ENCODE results near the gene ANXA4.
"Not testable (repeated sequence)": the region's sequence is repeated elsewhere in the genome, so short reads cannot be mapped to it uniquely, and the experiment has no call there.

Gene ANXA4

DNA sequence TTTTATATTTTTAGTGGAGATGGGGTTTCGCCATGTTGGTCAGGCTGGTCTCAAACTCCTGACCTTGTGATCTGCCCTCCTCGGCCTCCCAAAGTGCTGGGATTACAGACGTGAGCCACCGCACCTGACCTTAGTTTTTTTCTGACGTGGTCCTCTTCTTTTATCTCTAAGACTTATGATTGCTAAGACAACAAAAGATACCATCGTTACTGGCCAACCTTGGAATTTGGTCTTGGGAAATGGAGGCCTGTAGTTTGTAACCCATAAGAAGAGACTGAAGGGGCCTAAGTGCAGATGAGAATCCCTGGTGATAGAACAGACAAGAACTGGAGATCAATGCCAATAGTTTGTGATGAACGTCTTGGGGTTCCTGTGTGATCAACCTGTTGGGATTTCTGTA, 21.9 kb downstream of the ANXA4 start:
- H3K4me1 ChIP-seq (ENCODE audit: control insufficient read depth, insufficient read depth, low read length); H3K27me3 ChIP-seq (ENCODE audit: control insufficient read depth, insufficient read depth, low read length); H3K9ac ChIP-seq (ENCODE audit: low read depth, low read length); H3K9me3 ChIP-seq (ENCODE audit: control insufficient read depth, insufficient read depth, low read length); H3K4me3 ChIP-seq (ENCODE audit: low read depth, low read length); H3K36me3 ChIP-seq (ENCODE audit: control insufficient read depth, insufficient read depth, low read length): not testable (repeated sequence)

DNA sequence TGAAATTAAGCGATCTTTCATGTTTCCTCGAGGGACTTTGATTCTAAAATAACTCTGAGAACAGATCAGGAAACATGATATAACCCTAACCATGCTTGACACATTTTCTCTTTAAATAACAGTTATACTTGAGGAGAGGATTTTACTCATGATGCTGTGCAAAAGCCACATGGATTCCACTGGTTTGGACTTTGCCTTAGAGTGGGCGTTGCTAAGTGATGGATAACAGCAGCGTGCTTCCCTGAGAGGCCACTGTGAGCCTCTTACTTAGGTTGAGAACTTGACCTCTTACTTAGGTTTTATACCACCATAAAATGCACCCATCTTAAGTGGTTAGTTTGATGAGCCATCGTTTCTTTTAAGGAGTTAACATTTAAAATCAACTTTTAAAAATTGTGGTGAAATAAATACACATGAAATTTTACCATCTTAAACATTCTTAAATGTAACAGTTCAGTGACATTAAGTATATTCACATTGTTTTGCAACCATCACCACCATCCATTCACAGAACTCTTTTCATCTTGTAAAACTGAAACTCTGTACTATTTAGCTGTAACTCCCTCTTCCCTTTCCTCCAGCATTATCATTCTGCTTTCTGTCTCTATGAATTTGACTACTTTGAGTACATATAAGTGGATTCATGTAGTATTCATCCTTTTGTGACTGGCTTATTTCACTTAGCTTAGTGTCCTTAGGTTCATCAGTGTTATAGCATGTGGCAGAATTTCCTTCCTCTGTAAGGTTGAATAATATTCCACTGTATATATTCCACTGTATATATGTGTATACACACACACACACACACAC, 22.6 kb downstream of the ANXA4 start:
- Histone ChIP-seq H3K4me3 (ENCODE audit: low read depth, low read length) (no peak overlapping the region), H3K9ac (ENCODE audit: low read depth, low read length) (no peak overlapping the region), H3K9me3 (ENCODE audit: control insufficient read depth, insufficient read depth, low read length) (no peaks in the 10 kb centered on the region), H3K4me1 (ENCODE audit: control insufficient read depth, insufficient read depth, low read length) (no peaks in the 10 kb centered on the region), H3K36me3 (ENCODE audit: control insufficient read depth, insufficient read depth, low read length) (no peaks in the 10 kb centered on the region), H3K27me3 (ENCODE audit: control insufficient read depth, insufficient read depth, low read length) (no peaks in the 10 kb centered on the region)

DNA sequence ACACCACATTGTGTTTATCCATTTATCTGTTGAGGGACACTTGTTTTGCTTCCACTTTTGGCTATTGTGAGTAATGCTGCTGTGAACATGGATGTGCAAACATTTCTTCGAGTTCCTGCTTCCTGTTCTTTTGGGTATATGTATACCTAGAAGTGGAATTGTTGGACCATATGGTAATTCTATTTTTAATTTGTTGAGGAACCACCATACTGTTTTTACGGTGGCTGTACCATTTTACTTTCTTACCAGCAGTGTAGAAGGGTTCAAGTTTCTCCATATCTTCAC, 23.1 kb downstream of the ANXA4 start:
- H3K36me3 ChIP-seq (ENCODE audit: control insufficient read depth, insufficient read depth, low read length) = no peaks in the 10 kb centered on the region
- H3K27me3 ChIP-seq (ENCODE audit: control insufficient read depth, insufficient read depth, low read length) = no peaks in the 10 kb centered on the region
- no peaks in the 10 kb centered on the region for H3K4me1 ChIP-seq (ENCODE audit: control insufficient read depth, insufficient read depth, low read length)
- H3K9ac ChIP-seq (ENCODE audit: low read depth, low read length) = no peak overlapping the region
- H3K4me3 ChIP-seq (ENCODE audit: low read depth, low read length) = no peak overlapping the region
- no peaks in the 10 kb centered on the region for H3K9me3 ChIP-seq (ENCODE audit: control insufficient read depth, insufficient read depth, low read length)

DNA sequence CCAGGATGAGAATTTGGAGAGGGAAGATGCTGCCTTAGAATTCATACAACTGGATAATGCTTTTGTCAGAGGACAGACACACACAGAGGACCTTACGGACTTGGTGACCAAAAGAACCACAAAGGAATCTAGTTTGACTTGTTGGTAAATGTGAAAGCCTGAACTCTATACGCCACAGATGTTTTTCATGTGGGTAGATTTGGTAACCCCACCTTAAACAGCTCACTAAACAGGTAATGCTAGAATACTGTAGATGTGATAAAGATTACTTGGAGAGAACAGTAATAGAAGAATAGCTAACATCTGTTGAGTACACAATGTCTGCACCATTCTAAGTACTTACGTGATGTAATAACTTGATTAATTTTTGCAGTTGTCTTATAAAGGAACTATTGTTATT, 24.1 kb downstream of the ANXA4 start:
- Histone ChIP-seq H3K9ac (ENCODE audit: low read depth, low read length) (no peak overlapping the region), H3K36me3 (ENCODE audit: control insufficient read depth, insufficient read depth, low read length) (no peaks in the 10 kb centered on the region), H3K4me3 (ENCODE audit: low read depth, low read length) (no peak overlapping the region), H3K4me1 (ENCODE audit: control insufficient read depth, insufficient read depth, low read length) (peaks cover 3% of the 10 kb centered on the region), H3K9me3 (ENCODE audit: control insufficient read depth, insufficient read depth, low read length) (no peaks in the 10 kb centered on the region), H3K27me3 (ENCODE audit: control insufficient read depth, insufficient read depth, low read length) (no peaks in the 10 kb centered on the region)

DNA sequence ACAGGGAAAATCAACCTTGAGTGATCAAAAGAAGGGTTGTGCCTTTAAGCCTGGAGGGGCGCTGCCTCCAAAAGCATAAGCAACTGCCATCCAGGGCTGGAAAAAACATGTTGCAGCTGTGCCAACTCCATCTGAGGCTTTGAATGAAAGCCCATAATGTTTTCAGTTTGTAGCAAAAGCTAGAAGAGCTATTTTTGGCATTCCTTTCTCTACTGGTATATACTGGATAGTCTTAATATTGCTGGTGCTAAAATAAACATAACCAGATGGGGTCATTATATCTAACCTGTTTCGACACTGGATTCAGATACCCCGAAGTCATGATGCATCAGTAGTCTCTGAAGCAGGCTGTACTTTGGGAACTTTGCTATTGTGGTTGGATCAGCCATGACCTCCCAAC, 25.1 kb downstream of the ANXA4 start:
- Histone ChIP-seq H3K9ac (ENCODE audit: low read depth, low read length) (no peak overlapping the region), H3K9me3 (ENCODE audit: control insufficient read depth, insufficient read depth, low read length) (no peaks in the 10 kb centered on the region), H3K4me3 (ENCODE audit: low read depth, low read length) (no peak overlapping the region), H3K36me3 (ENCODE audit: control insufficient read depth, insufficient read depth, low read length) (no peaks in the 10 kb centered on the region), H3K27me3 (ENCODE audit: control insufficient read depth, insufficient read depth, low read length) (no peaks in the 10 kb centered on the region), H3K4me1 (ENCODE audit: control insufficient read depth, insufficient read depth, low read length) (peaks cover 9% of the 10 kb centered on the region)

DNA sequence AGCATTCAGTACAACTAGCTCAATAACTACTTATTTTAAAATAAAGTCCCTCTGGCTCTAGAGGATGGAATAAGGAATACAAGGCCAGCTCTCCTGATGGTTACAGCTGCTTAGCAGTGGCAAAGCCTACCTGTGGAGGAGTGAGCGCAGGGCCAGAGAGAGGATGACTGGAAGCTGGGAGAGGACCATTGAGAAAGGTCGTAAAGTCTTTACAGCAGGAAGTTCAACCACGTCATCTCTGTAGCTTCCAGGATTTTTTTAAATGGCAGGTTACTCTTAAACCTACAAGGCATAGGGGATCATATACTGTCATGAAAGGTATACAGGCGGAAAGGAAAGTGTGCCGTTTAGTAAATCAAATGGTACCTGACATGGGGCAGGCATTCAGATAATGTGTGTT, 26.3 kb downstream of the ANXA4 start:
- no peak overlapping the region for H3K9ac ChIP-seq (ENCODE audit: low read depth, low read length)
- no peak overlapping the region for H3K4me3 ChIP-seq (ENCODE audit: low read depth, low read length)
- H3K36me3 ChIP-seq (ENCODE audit: control insufficient read depth, insufficient read depth, low read length) = no peaks in the 10 kb centered on the region
- H3K9me3 ChIP-seq (ENCODE audit: control insufficient read depth, insufficient read depth, low read length) = no peaks in the 10 kb centered on the region
- no peaks in the 10 kb centered on the region for H3K27me3 ChIP-seq (ENCODE audit: control insufficient read depth, insufficient read depth, low read length)
- peaks cover 13% of the 10 kb centered on the region for H3K4me1 ChIP-seq (ENCODE audit: control insufficient read depth, insufficient read depth, low read length)

DNA sequence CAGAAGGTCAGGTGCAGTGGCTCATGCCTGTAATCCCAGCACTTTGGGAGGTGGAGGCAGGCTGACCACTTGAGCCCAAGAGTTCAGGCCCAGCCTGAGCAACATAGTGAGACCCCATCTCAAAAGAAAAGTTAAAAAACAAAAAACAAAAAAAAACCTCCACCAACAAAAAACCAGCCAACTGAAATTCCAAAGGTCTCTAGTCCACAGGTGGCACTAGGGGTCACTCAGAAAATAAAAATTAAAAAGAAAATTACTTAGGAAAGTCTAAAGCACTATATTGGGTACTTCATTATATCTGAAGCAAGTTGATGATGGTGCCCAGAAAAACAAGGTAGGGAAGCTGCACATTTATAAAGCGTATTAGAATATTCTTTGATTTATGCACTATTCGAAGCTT, 26.9 kb downstream of the ANXA4 start:
- Histone ChIP-seq H3K36me3 (ENCODE audit: control insufficient read depth, insufficient read depth, low read length) (no peaks in the 10 kb centered on the region), H3K9ac (ENCODE audit: low read depth, low read length) (no peak overlapping the region), H3K4me3 (ENCODE audit: low read depth, low read length) (no peak overlapping the region), H3K4me1 (ENCODE audit: control insufficient read depth, insufficient read depth, low read length) (peaks cover 13% of the 10 kb centered on the region), H3K27me3 (ENCODE audit: control insufficient read depth, insufficient read depth, low read length) (no peaks in the 10 kb centered on the region), H3K9me3 (ENCODE audit: control insufficient read depth, insufficient read depth, low read length) (no peaks in the 10 kb centered on the region)

DNA sequence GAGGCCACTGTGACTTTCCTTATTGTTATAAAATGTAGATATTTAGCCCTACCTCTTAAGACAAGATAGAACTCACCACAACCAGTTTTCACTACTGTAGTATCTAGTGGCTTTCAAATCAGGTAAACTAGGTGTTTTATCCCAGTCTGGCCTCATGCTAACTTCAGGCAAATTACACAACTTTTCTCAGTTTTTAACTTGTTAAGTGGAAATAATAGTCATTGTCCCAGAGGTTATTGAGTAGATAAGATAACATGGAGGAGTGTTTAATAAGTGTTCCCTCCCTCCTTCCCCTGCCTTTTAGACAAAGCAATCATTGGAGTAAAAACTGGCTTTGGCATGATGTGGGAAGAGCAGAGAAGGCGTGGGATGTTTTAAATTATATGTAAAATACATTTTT, 27.3 kb downstream of the ANXA4 start:
- Histone ChIP-seq H3K27me3 (ENCODE audit: control insufficient read depth, insufficient read depth, low read length) (no peaks in the 10 kb centered on the region), H3K9ac (ENCODE audit: low read depth, low read length) (no peak overlapping the region), H3K4me3 (ENCODE audit: low read depth, low read length) (no peak overlapping the region), H3K9me3 (ENCODE audit: control insufficient read depth, insufficient read depth, low read length) (no peaks in the 10 kb centered on the region), H3K36me3 (ENCODE audit: control insufficient read depth, insufficient read depth, low read length) (no peaks in the 10 kb centered on the region), H3K4me1 (ENCODE audit: control insufficient read depth, insufficient read depth, low read length) (peaks cover 13% of the 10 kb centered on the region)

DNA sequence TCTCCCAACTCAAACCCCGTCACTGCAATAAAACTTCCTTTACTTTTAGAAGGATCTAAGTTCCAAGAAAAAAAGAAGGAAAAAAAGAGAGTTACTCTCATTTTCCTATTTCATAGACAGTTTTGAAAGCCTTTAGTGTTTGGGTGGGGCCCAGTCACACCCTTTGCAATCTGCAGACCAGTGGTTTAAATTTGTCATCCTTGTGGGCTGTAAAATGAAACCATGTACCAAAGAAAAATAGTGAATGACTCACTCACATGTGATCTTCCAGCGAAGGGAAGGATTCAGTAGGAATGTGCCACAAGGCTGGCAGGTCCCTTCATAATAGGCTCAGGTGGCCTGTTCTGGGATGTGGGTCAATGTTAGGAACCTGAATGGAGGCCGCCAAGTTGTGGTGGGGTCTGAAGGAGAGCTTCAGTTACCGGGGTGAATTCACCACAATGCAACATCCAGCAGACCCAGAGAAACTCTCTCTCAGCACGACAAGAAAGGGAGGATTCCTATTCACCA, 28.3 kb downstream of the ANXA4 start:
- Histone ChIP-seq H3K27me3 (ENCODE audit: control insufficient read depth, insufficient read depth, low read length) (no peaks in the 10 kb centered on the region), H3K9ac (ENCODE audit: low read depth, low read length) (no peak overlapping the region), H3K4me1 (ENCODE audit: control insufficient read depth, insufficient read depth, low read length) (peaks cover 13% of the 10 kb centered on the region), H3K4me3 (ENCODE audit: low read depth, low read length) (no peak overlapping the region), H3K36me3 (ENCODE audit: control insufficient read depth, insufficient read depth, low read length) (no peaks in the 10 kb centered on the region), H3K9me3 (ENCODE audit: control insufficient read depth, insufficient read depth, low read length) (no peaks in the 10 kb centered on the region)

DNA sequence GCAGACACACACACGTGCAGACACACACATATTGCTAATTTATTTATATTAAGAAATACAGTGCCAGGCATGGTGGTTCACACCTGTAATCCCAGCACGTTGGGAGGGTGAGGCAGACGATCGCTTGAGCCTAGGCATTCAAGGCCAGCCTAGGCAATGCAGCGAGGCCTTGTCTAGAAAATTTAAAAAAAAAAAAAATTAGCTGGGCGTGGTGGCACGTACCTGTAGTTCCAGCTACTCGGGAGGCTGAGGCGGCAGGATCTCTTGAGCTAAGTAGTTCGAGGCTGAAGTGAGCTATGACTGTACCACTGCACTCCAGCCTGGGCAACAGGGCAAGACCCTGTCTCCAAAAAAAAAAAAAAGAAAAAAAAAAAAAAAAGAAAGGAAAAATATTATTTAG, 28.8 kb downstream of the ANXA4 start:
- no peak overlapping the region for H3K4me3 ChIP-seq (ENCODE audit: low read depth, low read length)
- no peaks in the 10 kb centered on the region for H3K36me3 ChIP-seq (ENCODE audit: control insufficient read depth, insufficient read depth, low read length)
- peaks cover 13% of the 10 kb centered on the region for H3K4me1 ChIP-seq (ENCODE audit: control insufficient read depth, insufficient read depth, low read length)
- H3K9ac ChIP-seq (ENCODE audit: low read depth, low read length) = no peak overlapping the region
- H3K9me3 ChIP-seq (ENCODE audit: control insufficient read depth, insufficient read depth, low read length) = no peaks in the 10 kb centered on the region
- H3K27me3 ChIP-seq (ENCODE audit: control insufficient read depth, insufficient read depth, low read length) = no peaks in the 10 kb centered on the region

DNA sequence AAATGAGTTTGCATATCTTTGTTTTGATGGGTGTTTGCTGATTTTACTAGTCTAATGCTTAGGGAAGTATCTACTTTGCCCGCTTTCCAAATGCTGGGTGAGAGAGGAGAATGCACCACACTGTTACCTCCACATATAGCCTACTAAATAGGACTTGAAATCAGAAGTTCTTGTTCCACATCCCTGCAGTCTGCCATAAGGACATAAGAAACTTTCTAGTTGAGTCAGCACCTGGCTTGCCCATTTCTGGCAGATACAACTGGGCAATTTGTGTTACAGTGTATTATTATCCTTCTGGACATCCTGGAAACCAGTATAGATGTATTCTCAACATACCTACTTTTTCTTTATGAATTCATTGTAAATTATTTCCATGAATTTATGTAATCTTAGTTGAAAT, 29.5 kb downstream of the ANXA4 start:
- Histone ChIP-seq H3K9ac (ENCODE audit: low read depth, low read length) (no peak overlapping the region), H3K9me3 (ENCODE audit: control insufficient read depth, insufficient read depth, low read length) (no peaks in the 10 kb centered on the region), H3K36me3 (ENCODE audit: control insufficient read depth, insufficient read depth, low read length) (no peaks in the 10 kb centered on the region), H3K4me3 (ENCODE audit: low read depth, low read length) (no peak overlapping the region), H3K27me3 (ENCODE audit: control insufficient read depth, insufficient read depth, low read length) (no peaks in the 10 kb centered on the region), H3K4me1 (ENCODE audit: control insufficient read depth, insufficient read depth, low read length) (peaks cover 13% of the 10 kb centered on the region)

DNA sequence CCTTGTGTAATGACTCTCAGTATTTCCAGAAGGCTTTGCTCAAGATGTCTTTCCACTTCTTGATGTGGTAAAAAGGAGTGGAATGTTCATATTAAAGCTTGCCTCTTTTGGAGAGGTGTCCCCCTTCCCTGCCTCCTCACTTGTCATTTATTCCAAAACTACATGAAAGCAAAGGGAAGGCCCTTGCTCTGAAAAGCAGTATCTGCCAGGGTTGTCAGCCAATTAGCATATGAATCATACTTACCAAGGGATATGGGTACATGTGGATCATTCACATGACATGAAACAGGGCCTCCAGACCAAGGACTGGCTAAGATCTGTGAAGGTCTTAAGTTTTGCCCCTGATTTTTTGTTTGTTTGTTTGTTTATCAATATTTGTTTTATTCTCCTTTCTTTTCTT, 31.3 kb downstream of the ANXA4 start:
- Histone ChIP-seq H3K9ac (ENCODE audit: low read depth, low read length) (no peak overlapping the region), H3K4me1 (ENCODE audit: control insufficient read depth, insufficient read depth, low read length) (peaks cover 26% of the 10 kb centered on the region), H3K9me3 (ENCODE audit: control insufficient read depth, insufficient read depth, low read length) (no peaks in the 10 kb centered on the region), H3K4me3 (ENCODE audit: low read depth, low read length) (no peak overlapping the region), H3K27me3 (ENCODE audit: control insufficient read depth, insufficient read depth, low read length) (no peaks in the 10 kb centered on the region), H3K36me3 (ENCODE audit: control insufficient read depth, insufficient read depth, low read length) (no peaks in the 10 kb centered on the region)
